OCI-LY3 (cell line): Measurements from ENCODE around the gene NEK3.
"Not testable (repeated sequence)": the region's sequence is repeated elsewhere in the genome, so short reads cannot be mapped to it uniquely, and the experiment has no call there.

Experiments used
- EZH2phosphoT487 ChIP-seq: fragments of 200-600 bp; shearing (Covaris generic); IDR thresholded peaks from 2 replicates; pipeline ENCODE4 v1.6.1; 2018; ENCODE audit warnings: antibody characterized with exemption, mixed run types, low read depth
- TF ChIP-seq, protein P1 (sequence below): fragments of 200-600, 300-600 bp; sonication (generic); IDR thresholded peaks from 2 replicates; pipeline ENCODE4 v1.5.1; 2014; ENCODE audit warnings: antibody characterized with exemption, low read length, low read depth

DNA sequence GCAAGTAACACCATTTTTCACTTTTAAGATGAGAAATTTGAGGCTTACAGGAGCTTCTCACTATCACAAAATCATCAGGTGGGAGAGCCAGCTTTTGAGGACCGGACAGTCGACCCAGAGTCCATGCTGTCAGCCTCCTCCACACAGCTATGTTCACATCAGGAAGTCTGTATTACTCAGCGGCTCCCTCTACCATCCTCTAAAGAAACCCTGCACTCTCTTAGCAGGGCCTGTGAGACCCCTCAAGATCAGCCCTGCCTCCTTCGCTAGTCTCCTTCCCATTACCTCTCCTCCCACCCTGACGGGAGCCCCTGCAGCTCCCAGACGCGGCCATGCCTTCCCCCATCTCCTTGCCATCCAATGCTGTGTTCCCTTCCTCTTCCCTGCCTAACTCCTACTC is 43.1 kb upstream of the NEK3 start:
- TF ChIP-seq, protein P1, sequence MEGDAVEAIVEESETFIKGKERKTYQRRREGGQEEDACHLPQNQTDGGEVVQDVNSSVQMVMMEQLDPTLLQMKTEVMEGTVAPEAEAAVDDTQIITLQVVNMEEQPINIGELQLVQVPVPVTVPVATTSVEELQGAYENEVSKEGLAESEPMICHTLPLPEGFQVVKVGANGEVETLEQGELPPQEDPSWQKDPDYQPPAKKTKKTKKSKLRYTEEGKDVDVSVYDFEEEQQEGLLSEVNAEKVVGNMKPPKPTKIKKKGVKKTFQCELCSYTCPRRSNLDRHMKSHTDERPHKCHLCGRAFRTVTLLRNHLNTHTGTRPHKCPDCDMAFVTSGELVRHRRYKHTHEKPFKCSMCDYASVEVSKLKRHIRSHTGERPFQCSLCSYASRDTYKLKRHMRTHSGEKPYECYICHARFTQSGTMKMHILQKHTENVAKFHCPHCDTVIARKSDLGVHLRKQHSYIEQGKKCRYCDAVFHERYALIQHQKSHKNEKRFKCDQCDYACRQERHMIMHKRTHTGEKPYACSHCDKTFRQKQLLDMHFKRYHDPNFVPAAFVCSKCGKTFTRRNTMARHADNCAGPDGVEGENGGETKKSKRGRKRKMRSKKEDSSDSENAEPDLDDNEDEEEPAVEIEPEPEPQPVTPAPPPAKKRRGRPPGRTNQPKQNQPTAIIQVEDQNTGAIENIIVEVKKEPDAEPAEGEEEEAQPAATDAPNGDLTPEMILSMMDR = not testable (repeated sequence)
- not testable (repeated sequence) for TF ChIP-seq EZH2phosphoT487
